Omental fat pad (tissue), 4 donors: ENCODE data around the gene EMILIN2. TPM values are rescaled to one million over a fixed set of nuclear protein-coding genes. Genes with fewer than 3 reads are reported as not detected.

ENCODE experiments used
- ATAC-seq: fragments of 150-250 bp; one replicate; pipeline ENCODE4 v1.9.1; 2016; ENCODE audit warnings: mild to moderate bottlenecking, moderate library complexity; ENCODE audit not compliant: low FRiP score
- DNase-seq: peaks from one replicate; pipeline ENCODE4 v3.0.0-alpha.2; 2019; ENCODE audit warnings: low spot score
- total RNA-seq, 4 donors: library from RNA; depleted of rRNA; stranded (reverse); fragments of >200 nt; gene quantifications; one replicate each; pipeline ENCODE4 v1.1.0, GENCODE V29; 2016
- TF ChIP-seq, protein P1 (sequence below), 3 donors: fragments of 450-650 bp; IDR thresholded peaks; one replicate each; pipeline ENCODE4 v1.5.1; 2016 to 2017; ENCODE audit warnings: antibody characterized with exemption in 3 of 3, mild to moderate bottlenecking in 3 of 3, moderate library complexity in 2 of 3

EMILIN2 gene
- total RNA-seq, 4 donors from 2014 or later, result 33.9 to 56.4 (median 52.9) TPM

DNA sequence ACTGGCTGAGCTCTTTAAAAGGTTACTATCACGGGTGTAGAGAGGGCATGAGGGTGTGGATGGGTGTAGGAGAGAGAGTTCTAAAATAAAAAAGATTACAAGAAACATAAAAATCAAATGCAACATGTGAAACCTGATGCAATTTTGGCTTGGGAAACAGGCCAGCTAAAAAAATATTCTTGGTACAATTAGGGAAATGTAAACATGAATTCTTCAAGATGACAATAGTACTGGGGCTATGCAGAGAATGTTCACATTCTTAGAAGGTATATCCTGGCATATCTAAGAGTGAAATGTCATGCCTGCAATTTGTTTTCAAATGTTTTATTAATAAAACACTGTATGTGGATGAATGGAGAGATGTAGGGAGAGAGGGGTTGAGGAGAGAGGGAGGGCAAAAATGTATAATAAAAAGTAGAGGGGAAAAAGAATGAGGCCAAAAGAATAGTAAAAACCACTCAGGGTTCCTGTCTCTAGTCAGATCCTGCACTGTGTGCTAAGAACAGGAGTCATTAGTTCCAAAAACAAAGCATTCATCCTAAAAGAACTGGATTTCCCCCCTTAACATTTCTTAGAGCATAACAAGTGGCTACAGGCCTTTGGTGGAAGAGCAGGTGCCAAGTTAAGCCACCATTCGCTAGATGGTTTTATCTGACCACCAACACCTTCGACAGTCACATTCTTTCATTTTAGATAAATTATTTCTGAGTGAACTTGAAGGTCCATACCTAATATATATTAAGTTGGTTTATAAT lies 88.8 kb downstream of the EMILIN2 start:
- TF ChIP-seq, protein P1, sequence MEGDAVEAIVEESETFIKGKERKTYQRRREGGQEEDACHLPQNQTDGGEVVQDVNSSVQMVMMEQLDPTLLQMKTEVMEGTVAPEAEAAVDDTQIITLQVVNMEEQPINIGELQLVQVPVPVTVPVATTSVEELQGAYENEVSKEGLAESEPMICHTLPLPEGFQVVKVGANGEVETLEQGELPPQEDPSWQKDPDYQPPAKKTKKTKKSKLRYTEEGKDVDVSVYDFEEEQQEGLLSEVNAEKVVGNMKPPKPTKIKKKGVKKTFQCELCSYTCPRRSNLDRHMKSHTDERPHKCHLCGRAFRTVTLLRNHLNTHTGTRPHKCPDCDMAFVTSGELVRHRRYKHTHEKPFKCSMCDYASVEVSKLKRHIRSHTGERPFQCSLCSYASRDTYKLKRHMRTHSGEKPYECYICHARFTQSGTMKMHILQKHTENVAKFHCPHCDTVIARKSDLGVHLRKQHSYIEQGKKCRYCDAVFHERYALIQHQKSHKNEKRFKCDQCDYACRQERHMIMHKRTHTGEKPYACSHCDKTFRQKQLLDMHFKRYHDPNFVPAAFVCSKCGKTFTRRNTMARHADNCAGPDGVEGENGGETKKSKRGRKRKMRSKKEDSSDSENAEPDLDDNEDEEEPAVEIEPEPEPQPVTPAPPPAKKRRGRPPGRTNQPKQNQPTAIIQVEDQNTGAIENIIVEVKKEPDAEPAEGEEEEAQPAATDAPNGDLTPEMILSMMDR (IDR thresholded peaks at IDR 0.05), result no peak
- DNase-seq (no peak), ATAC-seq (no peak)

DNA sequence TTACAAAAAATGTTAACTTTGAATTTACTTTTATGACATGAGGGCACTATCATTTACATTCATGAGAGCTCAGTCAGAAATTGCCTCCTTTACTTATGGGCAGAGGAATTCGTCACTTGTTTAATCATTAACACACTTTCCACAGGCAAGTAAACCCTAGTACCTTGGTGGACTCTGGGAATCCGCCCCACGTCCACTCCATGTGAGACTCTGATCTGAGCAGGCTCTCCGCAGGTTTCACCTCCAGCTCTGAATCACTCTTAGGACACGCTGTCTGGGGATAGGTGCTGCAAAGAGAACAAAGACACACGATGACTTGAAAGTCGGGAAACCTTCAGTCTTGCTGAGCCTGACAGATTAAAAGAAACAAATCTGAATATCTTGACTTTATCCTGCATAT lies 92.5 kb downstream of the EMILIN2 start:
- ATAC-seq, result no peak
- TF ChIP-seq, protein P1 (IDR thresholded peaks at IDR 0.05), result no peak
- no peak for DNase-seq

- DNase-seq (no peak), ATAC-seq (peak; percentile 64)
- TF ChIP-seq, protein P1 (IDR thresholded peaks at IDR 0.05), result no peak
Measured at GRCh38 chr18:2948038-2948437, 101.2 kb downstream of the EMILIN2 start.

DNA sequence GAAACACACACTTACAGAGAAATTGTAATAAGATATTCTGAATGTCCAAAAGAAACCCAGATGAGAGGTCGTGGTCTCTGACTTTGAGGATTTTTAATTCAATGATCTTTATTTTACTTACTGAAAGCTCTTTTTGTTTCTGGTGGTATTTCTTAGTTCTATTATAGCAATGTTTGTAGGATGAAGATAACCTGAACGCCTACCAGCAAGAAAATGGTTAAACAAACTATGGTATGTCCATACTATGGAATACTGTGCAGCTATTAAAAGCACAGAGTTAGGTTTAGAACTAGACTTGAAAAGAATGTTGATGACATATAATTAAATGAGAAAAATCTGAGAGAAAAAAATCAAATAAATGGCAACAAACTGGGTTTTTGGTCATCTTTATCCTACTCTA lies 105.8 kb downstream of the EMILIN2 start:
- DNase-seq, result no peak
- ATAC-seq, result no peak
- TF ChIP-seq, protein P1 (IDR thresholded peaks at IDR 0.05), result no peak

GRCh38 chr18:2953935-2954653 lies 107.3 kb downstream of the EMILIN2 start:
- TF ChIP-seq, protein P1 (IDR thresholded peaks at IDR 0.05), result no peak
- no peak for DNase-seq
- ATAC-seq, result no peak

DNA sequence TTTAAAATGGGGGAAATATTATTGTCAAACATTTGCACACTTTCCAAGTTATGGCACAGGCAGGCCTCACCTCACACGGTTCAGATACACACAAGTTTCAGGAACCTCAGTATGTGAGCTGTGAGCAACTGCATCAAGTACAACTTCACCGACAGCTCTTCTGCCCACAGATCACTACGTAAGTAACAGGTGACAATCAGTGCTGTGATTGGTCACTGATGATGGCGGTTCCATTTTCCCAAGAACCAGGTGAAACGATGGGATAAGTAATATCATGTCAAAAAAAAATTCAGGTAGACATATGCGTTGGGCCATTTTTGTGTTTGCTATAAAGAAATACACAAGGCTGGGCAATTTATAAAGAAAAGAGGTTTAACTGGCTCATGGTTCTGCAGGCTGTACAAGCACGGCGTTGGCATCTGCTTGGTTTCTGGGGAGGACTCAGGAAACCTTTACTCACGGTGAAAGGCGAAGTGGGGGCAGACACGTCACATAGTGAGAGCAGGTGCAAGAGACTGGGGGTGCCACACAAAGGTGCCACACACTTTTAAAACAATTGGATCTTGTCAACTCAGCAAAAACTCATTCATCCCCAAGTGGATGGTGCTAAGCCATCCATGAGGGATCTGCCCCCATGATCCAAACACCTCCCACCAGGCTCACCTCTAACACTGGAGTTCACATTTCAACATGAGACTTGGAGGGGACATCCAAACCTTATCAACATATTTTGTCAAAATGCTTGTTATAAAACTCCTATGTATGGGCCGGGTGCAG lies 108.3 kb downstream of the EMILIN2 start:
- ATAC-seq (no peak), DNase-seq (no peak)
- TF ChIP-seq, protein P1 (IDR thresholded peaks at IDR 0.05), result no peak
